BLaER1 (cell line): ENCODE results near the gene PTX3.

Experiments used
- H3K27ac ChIP-seq: shearing (Covaris generic); formaldehyde crosslinking; 2 replicates; pipeline ENCODE4 v1.8.1; 2022
- H3K27me3 ChIP-seq: shearing (Covaris generic); formaldehyde crosslinking; 2 replicates; pipeline ENCODE4 v1.8.1; 2022
- H3K36me3 ChIP-seq: shearing (Covaris generic); formaldehyde crosslinking; 2 replicates; pipeline ENCODE4 v1.8.1; 2022
- H3K4me1 ChIP-seq: shearing (Covaris generic); formaldehyde crosslinking; 2 replicates; pipeline ENCODE4 v1.8.1; 2022
- H3K4me2 ChIP-seq: shearing (Covaris generic); formaldehyde crosslinking; 2 replicates; pipeline ENCODE4 v1.8.1; 2022
- H3K4me3 ChIP-seq: shearing (Covaris generic); formaldehyde crosslinking; 2 replicates; pipeline ENCODE4 v1.8.1; 2022
- H3K9ac ChIP-seq: shearing (Covaris generic); formaldehyde crosslinking; 2 replicates; pipeline ENCODE4 v1.8.1; 2022
- H3K9me3 ChIP-seq: shearing (Covaris generic); formaldehyde crosslinking; 2 replicates; pipeline ENCODE4 v1.8.1; 2022
- H4K20me1 ChIP-seq: shearing (Covaris generic); formaldehyde crosslinking; 2 replicates; pipeline ENCODE4 v1.8.1; 2022
- Cebpa-rat ChIP-seq: shearing (Covaris generic); IDR thresholded peaks from 2 replicates; pipeline ENCODE4 v1.8.1; 2022

PTX3 gene

DNA sequence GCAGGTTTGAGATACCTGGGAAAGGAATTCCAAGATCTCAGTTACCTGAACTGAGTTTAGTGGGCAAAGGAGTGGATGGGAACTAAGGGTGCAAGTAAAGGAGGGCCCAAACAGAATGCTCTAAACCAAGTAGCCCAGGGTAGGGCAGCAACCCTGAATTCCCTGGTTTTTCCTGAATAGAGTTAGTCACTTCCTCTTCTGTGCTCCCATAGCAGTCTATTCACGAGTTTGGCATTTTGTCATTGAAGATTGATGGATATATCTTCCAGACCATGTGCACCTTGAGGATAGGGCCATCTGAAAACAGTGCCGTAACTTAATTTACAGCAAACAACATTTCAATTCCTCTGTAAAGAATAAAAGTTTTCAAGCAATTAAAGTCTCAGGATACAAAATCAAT is 18.5 kb upstream of the PTX3 start:
- Histone ChIP-seq H4K20me1 (no peaks in the 10 kb centered on the region), H3K4me3 (no peak overlapping the region), H3K36me3 (no peaks in the 10 kb centered on the region), H3K27ac (no peak overlapping the region), H3K4me1 (no peaks in the 10 kb centered on the region), H3K4me2 (no peak overlapping the region), H3K9me3 (no peaks in the 10 kb centered on the region), H3K27me3 (no peaks in the 10 kb centered on the region; the same call in 1 of the 2 replicates), H3K9ac (no peak overlapping the region)
- TF ChIP-seq Cebpa-rat: no peak

DNA sequence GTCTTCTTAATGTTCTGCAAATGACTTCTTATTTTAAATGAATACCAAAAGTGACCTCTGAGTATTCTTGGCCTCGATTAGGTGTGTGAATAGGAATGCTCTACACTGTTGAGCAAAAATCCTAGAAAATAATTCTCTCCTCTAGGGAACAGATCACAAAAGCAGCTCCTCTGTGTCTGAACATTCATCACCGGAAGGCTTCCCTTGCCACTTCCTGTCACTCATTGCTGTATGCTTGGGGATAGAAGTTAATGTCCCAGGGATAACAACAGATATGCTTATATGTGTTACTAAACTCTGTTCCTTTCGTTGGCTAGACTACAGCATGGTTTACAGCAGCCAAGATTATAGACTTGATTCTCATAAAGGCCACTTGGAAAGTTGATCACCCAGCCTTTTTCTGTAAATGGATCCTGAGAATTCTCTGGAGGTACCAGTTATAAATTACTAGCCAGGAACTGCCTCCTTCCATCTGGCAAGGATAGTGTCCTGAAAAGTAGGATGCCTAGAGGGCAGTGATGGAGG is 16.0 kb upstream of the PTX3 start:
- Histone ChIP-seq H3K4me3 (no peak overlapping the region), H3K4me2 (no peak overlapping the region), H3K27ac (no peak overlapping the region), H3K27me3 (no peaks in the 10 kb centered on the region; the same call in 1 of the 2 replicates), H3K36me3 (no peaks in the 10 kb centered on the region), H3K9ac (no peak overlapping the region), H4K20me1 (no peaks in the 10 kb centered on the region), H3K9me3 (peaks cover 7% of the 10 kb centered on the region), H3K4me1 (no peaks in the 10 kb centered on the region)
- TF ChIP-seq Cebpa-rat: no peak

GRCh38 chr3:157423337-157423736 is 13.3 kb upstream of the PTX3 start:
- TF ChIP-seq Cebpa-rat: no peak
- H3K36me3 ChIP-seq: no peaks in the 10 kb centered on the region
- no peaks in the 10 kb centered on the region for H4K20me1 ChIP-seq
- no peaks in the 10 kb centered on the region for H3K4me1 ChIP-seq
- no peaks in the 10 kb centered on the region; the same call in 1 of the 2 replicates for H3K27me3 ChIP-seq
- H3K9me3 ChIP-seq: peaks cover 7% of the 10 kb centered on the region
- H3K9ac ChIP-seq: no peak overlapping the region
- H3K27ac ChIP-seq: no peak overlapping the region
- no peak overlapping the region for H3K4me3 ChIP-seq
- no peak overlapping the region for H3K4me2 ChIP-seq

GRCh38 chr3:157427901-157428300 is 8.7 kb upstream of the PTX3 start:
- Histone ChIP-seq H3K36me3 (no peaks in the 10 kb centered on the region), H3K27ac (no peak overlapping the region), H3K4me1 (no peaks in the 10 kb centered on the region), H3K9ac (no peak overlapping the region), H3K9me3 (peaks cover 7% of the 10 kb centered on the region), H3K4me2 (no peak overlapping the region), H3K4me3 (no peak overlapping the region), H3K27me3 (no peaks in the 10 kb centered on the region; the same call in 1 of the 2 replicates), H4K20me1 (no peaks in the 10 kb centered on the region)
- no peak for TF ChIP-seq Cebpa-rat

- no peak overlapping the region for H3K4me2 ChIP-seq
- H4K20me1 ChIP-seq: no peaks in the 10 kb centered on the region
- no peaks in the 10 kb centered on the region for H3K36me3 ChIP-seq
- H3K4me1 ChIP-seq: no peaks in the 10 kb centered on the region
- no peak overlapping the region for H3K27ac ChIP-seq
- no peak overlapping the region for H3K9ac ChIP-seq
- no peaks in the 10 kb centered on the region for H3K27me3 ChIP-seq
- H3K4me3 ChIP-seq: no peak overlapping the region
- no peak for TF ChIP-seq Cebpa-rat
- peaks cover 7% of the 10 kb centered on the region for H3K9me3 ChIP-seq
These were observed 7.8 kb upstream of the PTX3 start for GRCh38 chr3:157428853-157429252.

- Histone ChIP-seq H3K9me3 (peaks cover 7% of the 10 kb centered on the region), H3K4me2 (no peak overlapping the region), H3K27me3 (no peaks in the 10 kb centered on the region), H4K20me1 (no peaks in the 10 kb centered on the region), H3K4me1 (no peaks in the 10 kb centered on the region), H3K9ac (no peak overlapping the region), H3K4me3 (no peak overlapping the region), H3K36me3 (no peaks in the 10 kb centered on the region), H3K27ac (no peak overlapping the region)
- TF ChIP-seq Cebpa-rat: no peak
These were observed 6.9 kb upstream of the PTX3 start for GRCh38 chr3:157429708-157430107.

- no peak for TF ChIP-seq Cebpa-rat
- no peak overlapping the region for H3K4me2 ChIP-seq
- no peaks in the 10 kb centered on the region for H4K20me1 ChIP-seq
- H3K9ac ChIP-seq: no peak overlapping the region
- H3K9me3 ChIP-seq: peaks cover 18% of the 10 kb centered on the region
- no peaks in the 10 kb centered on the region for H3K27me3 ChIP-seq
- H3K27ac ChIP-seq: no peak overlapping the region
- H3K4me3 ChIP-seq: no peak overlapping the region
- no peaks in the 10 kb centered on the region for H3K4me1 ChIP-seq
- peaks cover 9% of the 10 kb centered on the region; the same call in 1 of the 2 replicates for H3K36me3 ChIP-seq
These were observed 1.6 kb downstream of the PTX3 start for GRCh38 chr3:157438194-157438730.

- Histone ChIP-seq H3K4me1 (no peaks in the 10 kb centered on the region), H3K36me3 (peaks cover 9% of the 10 kb centered on the region; the same call in 1 of the 2 replicates), H3K4me2 (no peak overlapping the region), H3K27ac (no peak overlapping the region), H3K4me3 (no peak overlapping the region), H3K27me3 (no peaks in the 10 kb centered on the region), H3K9me3 (peaks cover 18% of the 10 kb centered on the region), H4K20me1 (no peaks in the 10 kb centered on the region), H3K9ac (no peak overlapping the region)
- no peak for TF ChIP-seq Cebpa-rat
These were observed 4.5 kb downstream of the PTX3 start for GRCh38 chr3:157441102-157441624.

DNA sequence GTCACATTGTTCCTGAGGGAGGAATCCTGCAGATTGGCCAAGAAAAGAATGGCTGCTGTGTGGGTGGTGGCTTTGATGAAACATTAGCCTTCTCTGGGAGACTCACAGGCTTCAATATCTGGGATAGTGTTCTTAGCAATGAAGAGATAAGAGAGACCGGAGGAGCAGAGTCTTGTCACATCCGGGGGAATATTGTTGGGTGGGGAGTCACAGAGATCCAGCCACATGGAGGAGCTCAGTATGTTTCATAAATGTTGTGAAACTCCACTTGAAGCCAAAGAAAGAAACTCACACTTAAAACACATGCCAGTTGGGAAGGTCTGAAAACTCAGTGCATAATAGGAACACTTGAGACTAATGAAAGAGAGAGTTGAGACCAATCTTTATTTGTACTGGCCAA is 6.1 kb downstream of the PTX3 start:
- Histone ChIP-seq H3K4me1 (no peaks in the 10 kb centered on the region), H3K9me3 (peaks cover 9% of the 10 kb centered on the region), H3K27ac (no peak overlapping the region), H3K36me3 (peaks cover 4% of the 10 kb centered on the region; the same call in 1 of the 2 replicates), H3K9ac (no peak overlapping the region), H3K4me3 (no peak overlapping the region), H3K27me3 (no peaks in the 10 kb centered on the region), H3K4me2 (no peak overlapping the region), H4K20me1 (no peaks in the 10 kb centered on the region)
- no peak for TF ChIP-seq Cebpa-rat

- Histone ChIP-seq H3K27me3 (no peaks in the 10 kb centered on the region), H3K9me3 (no peaks in the 10 kb centered on the region), H3K9ac (no peak overlapping the region), H3K36me3 (no peaks in the 10 kb centered on the region), H3K4me3 (no peak overlapping the region), H4K20me1 (no peaks in the 10 kb centered on the region), H3K4me1 (no peaks in the 10 kb centered on the region), H3K4me2 (no peak overlapping the region), H3K27ac (no peak overlapping the region)
- TF ChIP-seq Cebpa-rat: no peak
These were observed 7.5 kb downstream of the PTX3 start for GRCh38 chr3:157443905-157444796.
